A549 (cell line): Measurements from ENCODE around the gene ARHGEF7. TPM values are rescaled to one million over a fixed set of nuclear protein-coding genes. Genes with fewer than 3 reads are reported as not detected.

Experiments
- ATAC-seq, 2 experiments: fragments of 200-7000 bp in 1 of 2; fragments of >200 bp in 1 of 2; cut with Nextera tagmentation in 1 of 2; cut with Tn5 transposase in 1 of 2; 3 replicates each; pipeline versions ENCODE4 v1.8.0 to v1.9.1; 2018 to 2020; ENCODE audit warnings: mild to moderate bottlenecking in 1 of 2, moderate library complexity in 1 of 2
- CTCF ChIA-PET: fragments of 300-600 bp; sonication (Branson Sonifier 250); formaldehyde crosslinking; extraction: SDS; loops from one replicate; lab custom pipeline; 2021; ENCODE audit warnings: antibody characterized with exemption, inconsistent platforms; lab: Yijun Ruan, JAX
- POLR2A ChIA-PET: fragments of 350-600 bp; formaldehyde crosslinking; extraction: SDS; loops from one replicate; lab custom pipeline; 2021; ENCODE audit warnings: antibody characterized with exemption, inconsistent platforms; lab: Yijun Ruan, JAX
- DNase-seq, 2 experiments: peaks; one replicate each; pipeline versions ENCODE4 v3.0.0 to v3.0.0-alpha.2; 2011 to 2016; ENCODE audit warnings: low read depth in 1 of 2, low spot score in 1 of 2
- FAIRE-seq: peaks from 2 replicates; lab custom pipeline; 2011; peaks lifted over from hg19 to GRCh38; lab: Jason Lieb, UNC
- H3K27ac ChIP-seq, 2 experiments: fragments of >200 bp; sonication (Bioruptor Twin); formaldehyde crosslinking; 3 replicates each; pipeline ENCODE4 v1.5.1; 2016 to 2017
- H3K4me1 ChIP-seq: fragments of >200 bp; sonication (Bioruptor Twin); formaldehyde crosslinking; 3 replicates; pipeline ENCODE4 v1.6.1; 2016
- H3K4me2 ChIP-seq: fragments of >200 bp; sonication (Bioruptor Twin); formaldehyde crosslinking; 3 replicates; pipeline ENCODE4 v1.6.1; 2016
- H3K4me3 ChIP-seq: fragments of >200 bp; sonication (Bioruptor Twin); formaldehyde crosslinking; 3 replicates; pipeline ENCODE4 v1.5.1; 2016
- H3K9me3 ChIP-seq: fragments of >200 bp; sonication (Bioruptor Twin); formaldehyde crosslinking; 3 replicates; pipeline ENCODE4 v1.6.1; 2016
- CEBPB ChIP-seq, 2 experiments: fragments of >200 bp in 1 of 2; sonication (Bioruptor Twin) in 1 of 2; formaldehyde crosslinking in 1 of 2; IDR thresholded peaks; 2 replicates each; pipeline ENCODE4 v1.6.1; 2012 to 2016
- CHD4 ChIP-seq: fragments of 200-600 bp; sonication (generic); IDR thresholded peaks from 2 replicates; pipeline ENCODE4 v1.6.1; 2016; ENCODE audit warnings: antibody characterized with exemption, mild to moderate bottlenecking, borderline replicate concordance
- FOSB ChIP-seq: fragments of 250-450 bp; sonication (Bioruptor Pico); IDR thresholded peaks from 2 replicates; pipeline ENCODE4 v1.5.0; 2020; ENCODE audit warnings: mild to moderate bottlenecking, moderate library complexity
- HEYL ChIP-seq: fragments of 250-450 bp; sonication (Bioruptor Pico); IDR thresholded peaks from 2 replicates; pipeline ENCODE4 v1.8.0; 2021; ENCODE audit warnings: mild to moderate bottlenecking, moderate library complexity
- HOXA7 ChIP-seq: fragments of 250-450 bp; sonication (Bioruptor Pico); IDR thresholded peaks from 2 replicates; pipeline ENCODE4 v1.5.0; 2020; ENCODE audit warnings: mild to moderate bottlenecking, moderate library complexity
- HOXB5 ChIP-seq: fragments of 250-450 bp; sonication (Bioruptor Pico); IDR thresholded peaks from 2 replicates; pipeline ENCODE4 v1.5.0; 2020; ENCODE audit warnings: mild to moderate bottlenecking, moderate library complexity
- JUN ChIP-seq, 2 experiments: fragments of >200 bp; sonication (Bioruptor Twin); formaldehyde crosslinking; IDR thresholded peaks; 2 replicates in 1 of 2; 3 replicates in 1 of 2; pipeline ENCODE4 v1.6.1; 2016 to 2017
- JUNB ChIP-seq: fragments of >200 bp; sonication (Bioruptor Twin); formaldehyde crosslinking; IDR thresholded peaks from 2 replicates; pipeline ENCODE4 v1.6.1; 2016
- KDM1A ChIP-seq: fragments of 200-600 bp; sonication (generic); IDR thresholded peaks from 2 replicates; pipeline ENCODE4 v1.6.1; 2016; ENCODE audit warnings: low read depth, mild to moderate bottlenecking
- KDM5A ChIP-seq: fragments of 200-600 bp; sonication (generic); IDR thresholded peaks from 2 replicates; pipeline ENCODE4 v1.6.1; 2016; ENCODE audit warnings: antibody characterized with exemption, mild to moderate bottlenecking
- POLR2AphosphoS2 ChIP-seq: conservative IDR thresholded peaks from 2 replicates; pipeline ENCODE4 v1.6.1; 2012; ENCODE audit warnings: low read length, improper control_type of control experiment, inconsistent platforms
- RAD21 ChIP-seq, 2 experiments: fragments of >200 bp in 1 of 2; sonication (Bioruptor Twin) in 1 of 2; formaldehyde crosslinking in 1 of 2; IDR thresholded peaks in 1 of 2; conservative IDR thresholded peaks in 1 of 2; 2 replicates in 1 of 2; 3 replicates in 1 of 2; pipeline ENCODE4 v1.6.1; 2012 to 2018; ENCODE audit warnings: inconsistent platforms in 1 of 2
- RARB ChIP-seq: fragments of 250-450 bp; sonication (Bioruptor Pico); IDR thresholded peaks from 2 replicates; pipeline ENCODE4 v1.8.0; 2021; ENCODE audit warnings: mild to moderate bottlenecking, moderate library complexity
- RFX5 ChIP-seq: fragments of 450-650 bp; IDR thresholded peaks from 2 replicates; pipeline ENCODE4 v1.7.1; 2014; ENCODE audit warnings: antibody characterized with exemption, mild to moderate bottlenecking, moderate library complexity
- SMC3 ChIP-seq: fragments of >200 bp; sonication (Bioruptor Twin); formaldehyde crosslinking; IDR thresholded peaks from 3 replicates; pipeline ENCODE4 v1.6.1; 2018; ENCODE audit warnings: inconsistent platforms
- SREBF2 ChIP-seq: fragments of 450-650 bp; IDR thresholded peaks from 2 replicates; pipeline ENCODE4 v1.6.1; 2014; ENCODE audit warnings: mild to moderate bottlenecking, moderate library complexity
- ZNF302 ChIP-seq: fragments of 250-450 bp; sonication (Bioruptor Pico); IDR thresholded peaks from 2 replicates; pipeline ENCODE4 v1.9.0; 2021; ENCODE audit warnings: inconsistent platforms, mild to moderate bottlenecking, moderate library complexity
- ZSCAN20 ChIP-seq: fragments of 250-450 bp; sonication (Bioruptor Pico); IDR thresholded peaks from 2 replicates; pipeline ENCODE4 v1.8.0; 2022; ENCODE audit warnings: mild to moderate bottlenecking, moderate library complexity
- WGBS: methylation state at CpG from one replicate; pipeline ENCODE4 v1.1.6; 2017; ENCODE audit errors: missing lambda C conversion rate; 5-methylcytosine and 5-hydroxymethylcytosine counted together
- polyA plus RNA-seq, 4 experiments: library from polyadenylated mRNA; depleted of rRNA in 3 of 4; stranded (reverse); fragments of >200 nt; fragmentation: RNase III in 1 of 4; extraction: RNeasy Plus Mini Kit Qiagen cat#74134 plus additional on column Dnase treatment in 1 of 4; gene quantifications; 2 replicates in 3 of 4; 3 replicates in 1 of 4; pipeline ENCODE4 v1.2.3, GENCODE V29; 2011 to 2017
- TF ChIP-seq, protein P1 (sequence below): fragments of 250-450 bp; sonication (Bioruptor Pico); IDR thresholded peaks from 2 replicates; pipeline ENCODE4 v1.5.0; 2020; ENCODE audit warnings: low read depth, mild to moderate bottlenecking, moderate library complexity
- TF ChIP-seq, protein P2 (sequence below): IDR thresholded peaks from 2 replicates; pipeline ENCODE4 v1.6.1; 2012
- TF ChIP-seq, protein P3 (sequence below): fragments of 250-450 bp; sonication (Bioruptor Pico); IDR thresholded peaks from 2 replicates; pipeline ENCODE4 v1.5.0; 2021; ENCODE audit warnings: mild to moderate bottlenecking, moderate library complexity, borderline replicate concordance
- TF ChIP-seq, protein P4 (sequence below): fragments of >200 bp; sonication (Bioruptor Twin); formaldehyde crosslinking; IDR thresholded peaks from 2 replicates; pipeline ENCODE4 v1.6.1; 2016

The ARHGEF7 gene
- polyA plus RNA-seq, 2 of the 4 experiments (the other 2 are of a cell fraction), result 21.1 to 23.1 TPM

DNA sequence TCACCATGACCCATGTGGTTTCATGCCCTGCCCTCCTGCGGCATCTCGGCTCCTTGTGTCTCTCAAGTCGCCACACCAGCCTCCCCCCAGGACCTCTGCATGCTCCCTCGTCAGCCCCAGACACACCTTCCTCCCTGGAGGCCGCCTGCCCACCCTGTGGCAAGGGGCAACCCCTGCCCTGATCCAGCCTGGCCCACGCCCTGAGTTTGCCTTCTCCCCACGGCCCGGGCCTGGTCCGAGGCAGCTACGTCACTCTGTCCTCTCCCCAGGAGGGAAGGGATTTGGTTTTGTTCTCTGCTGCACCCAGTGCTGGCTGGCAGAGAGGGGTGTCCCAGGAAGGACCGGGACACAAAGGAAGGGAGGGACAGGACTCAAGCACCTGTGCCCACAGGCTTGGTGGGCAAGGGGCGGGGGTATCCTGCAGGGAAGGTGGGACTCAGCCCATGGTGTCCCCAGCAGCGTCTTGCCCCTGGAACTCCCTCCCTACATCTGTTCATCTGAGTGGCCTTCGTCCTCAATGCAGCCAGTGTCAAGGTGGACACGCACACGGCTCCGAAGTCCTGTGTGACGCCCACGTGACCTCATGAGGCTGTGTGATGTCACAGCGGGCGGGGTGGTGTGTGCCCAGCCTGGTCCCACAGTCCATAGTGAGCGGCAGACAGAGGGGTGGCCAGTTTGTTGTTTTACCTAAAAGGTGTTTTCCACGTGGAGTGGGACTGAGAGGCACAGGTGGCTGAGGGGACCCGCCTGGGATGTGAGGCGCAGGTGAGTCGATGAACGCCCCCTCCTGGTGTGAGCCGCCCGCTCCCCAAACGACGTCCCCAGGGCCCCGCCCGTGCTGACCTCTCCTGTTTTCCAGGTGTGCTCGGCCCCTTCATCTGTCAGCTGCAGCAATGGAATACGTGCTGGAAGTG is 205.1 kb downstream of the ARHGEF7 start, which contains the start of gene TEX29:
Gene TEX29 (plus strand): TSS at position 645 of the 914 bp plus-strand sequence. CDS start 249 bp downstream, at position 894.
- Histone ChIP-seq H3K9me3 (no peaks in the 10 kb centered on the region), H3K4me1 (no peaks in the 10 kb centered on the region), H3K4me2 (no peak within 1 kb of the TSS), H3K4me3 (no peak within 1 kb of the TSS), H3K27ac (no peak within 1 kb of the TSS)
- DNase-seq (no peak), ATAC-seq (no peak), FAIRE-seq (no peak)
- POLR2A ChIA-PET, result no interaction called here
- CTCF ChIA-PET, result no interaction called here
- TF ChIP-seq ZNF302 (CRISPR knock-in tag) (no peak), HOXB5 (CRISPR knock-in tag) (no peak), SMC3 (no peak), CHD4 (no peak), RAD21 (conservative IDR thresholded peaks at IDR 0.05 in 1 of 2, IDR thresholded peaks at IDR 0.05 in 1 of 2) (no peak)
- TF ChIP-seq, protein P1, sequence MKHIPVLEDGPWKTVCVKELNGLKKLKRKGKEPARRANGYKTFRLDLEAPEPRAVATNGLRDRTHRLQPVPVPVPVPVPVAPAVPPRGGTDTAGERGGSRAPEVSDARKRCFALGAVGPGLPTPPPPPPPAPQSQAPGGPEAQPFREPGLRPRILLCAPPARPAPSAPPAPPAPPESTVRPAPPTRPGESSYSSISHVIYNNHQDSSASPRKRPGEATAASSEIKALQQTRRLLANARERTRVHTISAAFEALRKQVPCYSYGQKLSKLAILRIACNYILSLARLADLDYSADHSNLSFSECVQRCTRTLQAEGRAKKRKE (CRISPR knock-in tag), result no peak
- 75% methylated on average over 25 of the region's 35 CpGs for WGBS

DNA sequence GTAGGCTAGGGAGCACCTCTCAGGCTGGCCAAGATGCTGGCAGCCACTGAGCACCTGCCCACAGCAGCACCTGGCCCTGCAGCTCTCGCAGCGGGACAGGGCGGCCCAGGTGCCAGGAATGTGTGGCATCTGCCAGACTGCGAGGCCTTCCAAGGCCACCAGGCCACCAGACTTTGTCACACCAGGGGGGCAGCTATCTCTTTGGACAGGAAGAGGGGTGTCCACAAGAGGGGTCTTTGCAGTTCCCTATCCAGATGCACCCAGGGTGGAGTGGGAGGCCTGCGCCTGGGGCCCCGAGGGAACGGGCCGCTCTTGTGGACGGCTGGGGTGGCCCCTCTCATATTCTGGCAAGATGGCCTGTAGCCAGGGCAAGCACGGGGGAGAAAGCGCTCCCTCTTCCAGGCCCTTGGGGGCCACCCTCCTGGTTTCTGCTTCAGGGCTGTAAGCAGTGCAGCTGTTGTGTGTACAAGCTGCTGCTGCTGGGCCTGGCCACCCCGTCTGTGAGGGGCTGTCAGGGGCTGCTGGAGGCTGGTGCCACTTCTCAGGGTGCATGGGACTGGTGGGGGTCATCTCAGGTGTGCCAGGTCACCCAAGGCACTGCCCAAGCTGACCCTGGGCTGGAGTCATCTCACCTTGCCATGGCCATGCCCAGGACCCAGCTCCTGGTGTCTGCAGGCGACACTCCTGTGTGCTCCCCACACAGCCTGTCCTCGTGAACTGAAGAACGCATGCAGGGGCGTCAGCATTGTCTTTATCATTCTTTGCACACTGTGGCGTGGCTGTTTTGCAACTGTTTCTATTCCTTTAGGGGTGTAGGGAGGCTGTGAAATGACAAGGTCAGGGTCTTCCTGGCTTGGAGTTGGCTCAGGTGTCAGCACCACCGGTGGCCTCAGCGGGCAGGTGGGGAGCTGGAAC is 207.1 kb downstream of the ARHGEF7 start:
- DNase-seq, result no peak
- POLR2A ChIA-PET, result no interaction called here
- H3K4me3 ChIP-seq, result no peak overlapping the region
- no peaks in the 10 kb centered on the region for H3K9me3 ChIP-seq
- no peak overlapping the region for H3K4me2 ChIP-seq
- no peak overlapping the region for H3K27ac ChIP-seq
- H3K4me1 ChIP-seq, result no peaks in the 10 kb centered on the region
- ATAC-seq, result no peak
- no peak for FAIRE-seq
- WGBS, result 77% methylated on average over 8 of the region's 19 CpGs
- CTCF ChIA-PET, result interaction anchor here (0.6 to 1.1 kb wide), 2 partner anchors 13 to 97 kb away, joined by 3 read pairs; no protein-coding TSS in a partner anchor
- TF ChIP-seq, protein P2, sequence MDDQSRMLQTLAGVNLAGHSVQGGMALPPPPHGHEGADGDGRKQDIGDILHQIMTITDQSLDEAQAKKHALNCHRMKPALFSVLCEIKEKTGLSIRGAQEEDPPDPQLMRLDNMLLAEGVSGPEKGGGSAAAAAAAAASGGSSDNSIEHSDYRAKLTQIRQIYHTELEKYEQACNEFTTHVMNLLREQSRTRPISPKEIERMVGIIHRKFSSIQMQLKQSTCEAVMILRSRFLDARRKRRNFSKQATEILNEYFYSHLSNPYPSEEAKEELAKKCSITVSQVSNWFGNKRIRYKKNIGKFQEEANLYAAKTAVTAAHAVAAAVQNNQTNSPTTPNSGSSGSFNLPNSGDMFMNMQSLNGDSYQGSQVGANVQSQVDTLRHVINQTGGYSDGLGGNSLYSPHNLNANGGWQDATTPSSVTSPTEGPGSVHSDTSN, result no peak

DNA sequence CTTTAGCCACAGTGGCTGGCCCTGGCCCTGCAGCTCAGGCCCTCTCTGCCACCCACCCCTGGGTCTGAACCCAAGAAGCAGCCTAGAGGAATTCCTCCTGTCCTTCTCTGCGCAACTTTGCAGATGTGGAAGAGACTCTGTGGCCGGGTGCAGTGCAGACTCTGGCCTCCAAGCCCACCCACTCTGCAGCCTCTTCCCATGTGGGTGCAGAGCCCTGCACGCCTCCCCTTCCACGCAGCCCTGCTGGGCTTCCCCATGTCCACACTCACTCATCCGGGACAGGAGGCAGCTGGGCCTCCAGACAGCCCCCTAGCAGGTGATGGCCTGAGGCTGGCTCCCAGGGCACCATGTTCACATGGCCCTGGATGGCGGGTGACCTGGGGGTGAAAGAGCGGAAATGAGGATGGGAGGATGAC is 207.8 kb downstream of the ARHGEF7 start:
- ATAC-seq, result no peak
- TF ChIP-seq CEBPB (IDR thresholded peaks at IDR 0.05), result no peak
- TF ChIP-seq SREBF2, result no peak
- TF ChIP-seq HEYL (CRISPR knock-in tag), result no peak
- no peak for TF ChIP-seq RARB (CRISPR knock-in tag)
- TF ChIP-seq HOXB5 (CRISPR knock-in tag), result no peak
- TF ChIP-seq, protein P3, sequence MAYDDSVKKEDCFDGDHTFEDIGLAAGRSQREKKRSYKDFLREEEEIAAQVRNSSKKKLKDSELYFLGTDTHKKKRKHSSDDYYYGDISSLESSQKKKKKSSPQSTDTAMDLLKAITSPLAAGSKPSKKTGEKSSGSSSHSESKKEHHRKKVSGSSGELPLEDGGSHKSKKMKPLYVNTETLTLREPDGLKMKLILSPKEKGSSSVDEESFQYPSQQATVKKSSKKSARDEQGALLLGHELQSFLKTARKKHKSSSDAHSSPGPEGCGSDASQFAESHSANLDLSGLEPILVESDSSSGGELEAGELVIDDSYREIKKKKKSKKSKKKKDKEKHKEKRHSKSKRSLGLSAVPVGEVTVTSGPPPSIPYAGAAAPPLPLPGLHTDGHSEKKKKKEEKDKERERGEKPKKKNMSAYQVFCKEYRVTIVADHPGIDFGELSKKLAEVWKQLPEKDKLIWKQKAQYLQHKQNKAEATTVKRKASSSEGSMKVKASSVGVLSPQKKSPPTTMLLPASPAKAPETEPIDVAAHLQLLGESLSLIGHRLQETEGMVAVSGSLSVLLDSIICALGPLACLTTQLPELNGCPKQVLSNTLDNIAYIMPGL, result no peak
- no peak for TF ChIP-seq JUNB
- no peak for TF ChIP-seq HOXA7 (CRISPR knock-in tag)
- no peak for TF ChIP-seq POLR2AphosphoS2
- no peak for TF ChIP-seq ZSCAN20 (CRISPR knock-in tag)
- no peak for TF ChIP-seq KDM1A
- TF ChIP-seq KDM5A, result no peak
- no peak for TF ChIP-seq FOSB
- no peak for TF ChIP-seq JUN (IDR thresholded peaks at IDR 0.05)
- TF ChIP-seq, protein P4, sequence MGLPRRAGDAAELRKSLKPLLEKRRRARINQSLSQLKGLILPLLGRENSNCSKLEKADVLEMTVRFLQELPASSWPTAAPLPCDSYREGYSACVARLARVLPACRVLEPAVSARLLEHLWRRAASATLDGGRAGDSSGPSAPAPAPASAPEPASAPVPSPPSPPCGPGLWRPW, result no peak
- no peak for TF ChIP-seq RFX5
- TF ChIP-seq, all 56 proteins: peak for 0
- 71% methylated on average over 5 of the region's 7 CpGs for WGBS
- no peak overlapping the region for H3K4me3 ChIP-seq
- H3K9me3 ChIP-seq, result no peaks in the 10 kb centered on the region
- H3K4me2 ChIP-seq, result no peak overlapping the region
- CTCF ChIA-PET, result no interaction called here
- no peak for DNase-seq
- no peak overlapping the region for H3K27ac ChIP-seq
- POLR2A ChIA-PET, result no interaction called here
- no peaks in the 10 kb centered on the region for H3K4me1 ChIP-seq
- no peak for FAIRE-seq
